Keratinocyte (primary cell): ENCODE data around the gene NSF. TPM values are rescaled to one million over a fixed set of nuclear protein-coding genes. Genes with fewer than 3 reads are reported as not detected.
A peak's percentile ranks its signal among the peaks of the same experiment; 100 is the strongest.
"Not testable (repeated sequence)": the region's sequence is repeated elsewhere in the genome, so short reads cannot be mapped to it uniquely, and the experiment has no call there.

ENCODE experiments used
- DNase-seq: peaks from one replicate; pipeline ENCODE4 v3.0.0-alpha.2; 2011; ENCODE audit warnings: low read depth, missing footprints, low spot score
- FAIRE-seq: peaks from 2 replicates; lab custom pipeline; 2011; peaks lifted over from hg19 to GRCh38; lab: Jason Lieb, UNC
- H2AFZ ChIP-seq: 2 replicates; pipeline ENCODE4 v1.6.0; 2012; ENCODE audit warnings: low read length, control low read depth, inconsistent platforms; ENCODE audit not compliant: control insufficient read depth
- H3K27ac ChIP-seq: 2 replicates; pipeline ENCODE4 v1.5.1; 2011; ENCODE audit warnings: low read length; ENCODE audit not compliant: control insufficient read depth, insufficient read depth
- H3K27me3 ChIP-seq: 3 replicates; pipeline ENCODE4 v1.6.0; 2011; ENCODE audit warnings: low read length; ENCODE audit not compliant: control insufficient read depth, insufficient read depth; ENCODE audit errors: extremely low read depth
- H3K36me3 ChIP-seq, 2 experiments: 2 replicates in 1 of 2; 3 replicates in 1 of 2; pipeline ENCODE4 v1.5.1; 2011; ENCODE audit warnings: low read length in 2 of 2, mild to moderate bottlenecking in 1 of 2; ENCODE audit not compliant: control insufficient read depth in 2 of 2, insufficient read depth in 2 of 2; ENCODE audit errors: extremely low read depth in 1 of 2
- H3K4me1 ChIP-seq: 3 replicates; pipeline ENCODE4 v1.5.1; 2011; ENCODE audit warnings: low read length; ENCODE audit not compliant: control insufficient read depth, insufficient read depth; ENCODE audit errors: extremely low read depth
- H3K4me2 ChIP-seq: 3 replicates; pipeline ENCODE4 v1.6.0; 2011; ENCODE audit warnings: low read depth, low read length; ENCODE audit not compliant: control insufficient read depth, insufficient read depth; ENCODE audit errors: extremely low read depth
- H3K4me3 ChIP-seq, 3 experiments: fragments of 200-600 bp in 1 of 3; sonication (generic) in 1 of 3; 2 replicates in 2 of 3; 3 replicates in 1 of 3; pipeline ENCODE4 v1.5.1; 2011 to 2016; ENCODE audit warnings: low read length in 3 of 3, mild to moderate bottlenecking in 3 of 3, control low read depth in 2 of 3, inconsistent platforms in 1 of 3, low read depth in 1 of 3, mixed read lengths in 1 of 3, mixed run types in 1 of 3, moderate library complexity in 1 of 3; ENCODE audit not compliant: control insufficient read depth in 2 of 3, insufficient read depth in 2 of 3; ENCODE audit errors: extremely low read depth in 1 of 3
- H3K79me2 ChIP-seq: 2 replicates; pipeline ENCODE4 v1.6.0; 2012; ENCODE audit warnings: low read length; ENCODE audit not compliant: control insufficient read depth, insufficient read depth
- H3K9ac ChIP-seq: 3 replicates; pipeline ENCODE4 v1.6.0; 2011; ENCODE audit warnings: low read length; ENCODE audit not compliant: control insufficient read depth, insufficient read depth; ENCODE audit errors: extremely low read depth
- H3K9me1 ChIP-seq: 3 replicates; pipeline ENCODE4 v1.6.0; 2011; ENCODE audit warnings: low read length; ENCODE audit not compliant: control insufficient read depth, insufficient read depth; ENCODE audit errors: extremely low read depth
- H3K9me3 ChIP-seq: 2 replicates; pipeline ENCODE4 v1.5.1; 2012; ENCODE audit warnings: low read depth, low read length; ENCODE audit not compliant: control insufficient read depth
- H4K20me1 ChIP-seq: 3 replicates; pipeline ENCODE4 v1.6.0; 2011; ENCODE audit warnings: low read length; ENCODE audit not compliant: control insufficient read depth, insufficient read depth; ENCODE audit errors: extremely low read depth
- dilution Hi-C: fragments of 300-500 bp; cut with MboI; formaldehyde crosslinking; loops from one replicate; pipeline ENCODE4 v1.7.0; 2020; ENCODE audit warnings: low sequenced_read_pairs; ENCODE audit not compliant: extremely low pct_ligation_motif_present
- polyA plus RNA-seq, 5 experiments: library from polyadenylated mRNA; depleted of rRNA in 3 of 5; stranded (reverse) in 3 of 5; stranded (forward) in 1 of 5; unstranded in 1 of 5; fragments of >200 nt; gene quantifications; 1 replicate in 1 of 5; 2 replicates in 3 of 5; 3 replicates in 1 of 5; pipeline versions ENCODE4 v1.2.1 to v1.2.3, GENCODE V29; 2011 to 2012; ENCODE audit warnings: missing spikeins in 2 of 5, low read depth in 1 of 5, low replicate concordance in 1 of 5

The NSF gene
- polyA plus RNA-seq, 1 donor (not counting 4 experiments of a cell fraction or from before 2014, with no cell fraction given), result 32.3 TPM

- H3K27me3 ChIP-seq, H4K20me1 ChIP-seq, H3K4me1 ChIP-seq, dilution Hi-C loops, DNase-seq, H3K27ac ChIP-seq, H3K9me1 ChIP-seq, H3K79me2 ChIP-seq, H3K4me2 ChIP-seq, H3K4me3 ChIP-seq, H3K9ac ChIP-seq, H2AFZ ChIP-seq, H3K9me3 ChIP-seq, H3K36me3 ChIP-seq, FAIRE-seq: not testable (repeated sequence)
Measured at GRCh38 chr17:46624726-46625125, 34.3 kb downstream of the NSF start.

GRCh38 chr17:46627452-46627851 lies 37.0 kb downstream of the NSF start:
- H3K4me2 ChIP-seq, H3K79me2 ChIP-seq, H3K9me3 ChIP-seq, H3K27ac ChIP-seq, H3K4me1 ChIP-seq, H3K9me1 ChIP-seq, H4K20me1 ChIP-seq, dilution Hi-C loops, H3K4me3 ChIP-seq, H2AFZ ChIP-seq, DNase-seq, H3K9ac ChIP-seq, H3K27me3 ChIP-seq, H3K36me3 ChIP-seq: not testable (repeated sequence)
- peak; percentile 98 for FAIRE-seq

GRCh38 chr17:46628753-46629436 lies 38.4 kb downstream of the NSF start:
- H3K79me2 ChIP-seq, H4K20me1 ChIP-seq, H3K27ac ChIP-seq, H3K4me1 ChIP-seq, dilution Hi-C loops, H2AFZ ChIP-seq, H3K9ac ChIP-seq, H3K36me3 ChIP-seq, H3K9me3 ChIP-seq, H3K27me3 ChIP-seq, DNase-seq, H3K9me1 ChIP-seq, H3K4me3 ChIP-seq, H3K4me2 ChIP-seq: not testable (repeated sequence)
- FAIRE-seq, result peak; percentile 9

GRCh38 chr17:46632146-46632545 lies 41.7 kb downstream of the NSF start:
- H3K79me2 ChIP-seq, H4K20me1 ChIP-seq, H3K4me2 ChIP-seq, H3K36me3 ChIP-seq, H3K4me1 ChIP-seq, dilution Hi-C loops, H3K27ac ChIP-seq, H3K9ac ChIP-seq, H3K9me3 ChIP-seq, H3K4me3 ChIP-seq, H2AFZ ChIP-seq, DNase-seq, H3K9me1 ChIP-seq, H3K27me3 ChIP-seq: not testable (repeated sequence)
- peak; percentile 73 for FAIRE-seq

GRCh38 chr17:46634844-46635243 lies 44.4 kb downstream of the NSF start:
- H3K79me2 ChIP-seq, H2AFZ ChIP-seq, DNase-seq, H3K9me1 ChIP-seq, H3K4me2 ChIP-seq, H3K27ac ChIP-seq, H3K36me3 ChIP-seq, H3K4me3 ChIP-seq, H3K9ac ChIP-seq, H3K27me3 ChIP-seq, H3K9me3 ChIP-seq, H4K20me1 ChIP-seq, H3K4me1 ChIP-seq, dilution Hi-C loops: not testable (repeated sequence)
- FAIRE-seq, result peak; percentile 32
